ENCODE results near the gene ARFGAP1.

The ARFGAP1 gene

GRCh38 chr20:63278661-63279060, 6.0 kb downstream of the ARFGAP1 start:
- Histone ChIP-seq H3K27ac (ENCODE audit: low read depth in 2 of 2, low read length in 2 of 2) (no peak overlapping the region), H3K9ac (ENCODE audit: low read depth in 1 of 2, low read length in 2 of 2) (no peak overlapping the region), H3K36me3 (ENCODE audit: control insufficient read depth in 2 of 2, insufficient read depth in 2 of 2, low read length in 2 of 2) (peaks cover 43 to 53% of the 10 kb centered on the region in 2 donors), H3K4me3 (ENCODE audit: low read length in 2 of 2) (no peak overlapping the region), H3K27me3 (ENCODE audit: control insufficient read depth in 2 of 2, insufficient read depth in 2 of 2, low read length in 2 of 2) (no peaks in the 10 kb centered on the region), H3K4me1 (ENCODE audit: control insufficient read depth in 2 of 2, insufficient read depth in 2 of 2, low read length in 2 of 2) (peaks cover 4 to 6% of the 10 kb centered on the region in 2 donors), H3K9me3 (ENCODE audit: control insufficient read depth in 2 of 2, low read length in 2 of 2) (no peaks in the 10 kb centered on the region)

GRCh38 chr20:63279931-63280330, 7.3 kb downstream of the ARFGAP1 start:
- no peaks in the 10 kb centered on the region for H3K9me3 ChIP-seq (ENCODE audit: control insufficient read depth in 2 of 2, low read length in 2 of 2)
- H3K27me3 ChIP-seq (ENCODE audit: control insufficient read depth in 2 of 2, insufficient read depth in 2 of 2, low read length in 2 of 2), result no peaks in the 10 kb centered on the region
- H3K9ac ChIP-seq (ENCODE audit: low read depth in 1 of 2, low read length in 2 of 2), result no peak overlapping the region
- no peaks in the 10 kb centered on the region for H3K4me1 ChIP-seq (ENCODE audit: control insufficient read depth in 2 of 2, insufficient read depth in 2 of 2, low read length in 2 of 2)
- peaks cover 52 to 58% of the 10 kb centered on the region in 2 donors for H3K36me3 ChIP-seq (ENCODE audit: control insufficient read depth in 2 of 2, insufficient read depth in 2 of 2, low read length in 2 of 2)
- H3K4me3 ChIP-seq (ENCODE audit: low read length in 2 of 2), result no peak overlapping the region
- H3K27ac ChIP-seq (ENCODE audit: low read depth in 2 of 2, low read length in 2 of 2), result no peak overlapping the region

GRCh38 chr20:63280371-63280770, 7.8 kb downstream of the ARFGAP1 start:
- Histone ChIP-seq H3K27ac (ENCODE audit: low read depth in 2 of 2, low read length in 2 of 2) (no peak overlapping the region), H3K4me3 (ENCODE audit: low read length in 2 of 2) (no peak overlapping the region), H3K4me1 (ENCODE audit: control insufficient read depth in 2 of 2, insufficient read depth in 2 of 2, low read length in 2 of 2) (no peaks in the 10 kb centered on the region), H3K9ac (ENCODE audit: low read depth in 1 of 2, low read length in 2 of 2) (no peak overlapping the region), H3K27me3 (ENCODE audit: control insufficient read depth in 2 of 2, insufficient read depth in 2 of 2, low read length in 2 of 2) (no peaks in the 10 kb centered on the region), H3K36me3 (ENCODE audit: control insufficient read depth in 2 of 2, insufficient read depth in 2 of 2, low read length in 2 of 2) (peaks cover 52 to 61% of the 10 kb centered on the region in 2 donors), H3K9me3 (ENCODE audit: control insufficient read depth in 2 of 2, low read length in 2 of 2) (no peaks in the 10 kb centered on the region)

DNA sequence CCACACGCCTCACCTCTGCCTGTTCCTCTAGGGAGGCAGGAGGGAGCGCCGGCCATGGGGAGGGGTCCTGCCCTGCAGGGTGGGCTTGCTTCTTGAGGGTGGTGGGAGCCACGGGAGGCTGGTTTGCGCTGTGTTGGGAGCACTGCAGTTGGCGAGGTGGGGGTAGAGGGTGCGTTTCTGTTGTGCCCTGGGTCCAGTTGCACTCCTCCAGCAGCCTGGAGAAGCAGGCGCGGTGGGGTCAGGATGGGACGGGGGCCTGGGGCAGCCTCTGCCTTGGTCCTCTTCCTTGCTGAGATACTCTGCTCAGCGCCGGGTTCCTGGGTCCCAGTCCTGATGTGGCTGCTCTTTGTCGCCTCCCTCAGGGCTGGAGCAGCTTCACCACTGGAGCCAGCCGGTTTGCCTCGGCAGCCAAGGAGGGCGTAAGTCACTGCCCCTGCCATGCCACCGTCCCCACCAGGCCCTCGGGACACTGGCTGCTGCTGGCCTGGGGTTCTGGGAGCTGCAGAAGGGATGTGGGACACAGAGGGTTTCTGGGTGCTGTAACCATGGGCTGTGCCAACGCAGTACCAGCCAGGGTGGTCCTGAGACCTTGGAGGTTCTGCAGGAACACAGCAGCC, 8.4 kb downstream of the ARFGAP1 start:
- no peak overlapping the region for H3K4me3 ChIP-seq (ENCODE audit: low read length in 2 of 2)
- H3K4me1 ChIP-seq (ENCODE audit: control insufficient read depth in 2 of 2, insufficient read depth in 2 of 2, low read length in 2 of 2), result no peaks in the 10 kb centered on the region
- peaks cover 58 to 67% of the 10 kb centered on the region in 2 donors for H3K36me3 ChIP-seq (ENCODE audit: control insufficient read depth in 2 of 2, insufficient read depth in 2 of 2, low read length in 2 of 2)
- H3K27ac ChIP-seq (ENCODE audit: low read depth in 2 of 2, low read length in 2 of 2), result no peak overlapping the region
- no peaks in the 10 kb centered on the region for H3K27me3 ChIP-seq (ENCODE audit: control insufficient read depth in 2 of 2, insufficient read depth in 2 of 2, low read length in 2 of 2)
- H3K9ac ChIP-seq (ENCODE audit: low read depth in 1 of 2, low read length in 2 of 2), result no peak overlapping the region
- no peaks in the 10 kb centered on the region for H3K9me3 ChIP-seq (ENCODE audit: control insufficient read depth in 2 of 2, low read length in 2 of 2)

- Histone ChIP-seq H3K9me3 (ENCODE audit: control insufficient read depth in 2 of 2, low read length in 2 of 2) (no peaks in the 10 kb centered on the region), H3K4me1 (ENCODE audit: control insufficient read depth in 2 of 2, insufficient read depth in 2 of 2, low read length in 2 of 2) (no peaks in the 10 kb centered on the region), H3K9ac (ENCODE audit: low read depth in 1 of 2, low read length in 2 of 2) (no peak overlapping the region), H3K27ac (ENCODE audit: low read depth in 2 of 2, low read length in 2 of 2) (no peak overlapping the region), H3K4me3 (ENCODE audit: low read length in 2 of 2) (no peak overlapping the region), H3K27me3 (ENCODE audit: control insufficient read depth in 2 of 2, insufficient read depth in 2 of 2, low read length in 2 of 2) (no peaks in the 10 kb centered on the region), H3K36me3 (ENCODE audit: control insufficient read depth in 2 of 2, insufficient read depth in 2 of 2, low read length in 2 of 2) (peaks cover 50 to 59% of the 10 kb centered on the region in 2 donors)
Measured at GRCh38 chr20:63281742-63282665, 9.4 kb downstream of the ARFGAP1 start.

GRCh38 chr20:63282946-63283345, 10.3 kb downstream of the ARFGAP1 start:
- Histone ChIP-seq H3K27me3 (ENCODE audit: control insufficient read depth in 2 of 2, insufficient read depth in 2 of 2, low read length in 2 of 2) (no peaks in the 10 kb centered on the region), H3K27ac (ENCODE audit: low read depth in 2 of 2, low read length in 2 of 2) (no peak overlapping the region), H3K9me3 (ENCODE audit: control insufficient read depth in 2 of 2, low read length in 2 of 2) (no peaks in the 10 kb centered on the region), H3K36me3 (ENCODE audit: control insufficient read depth in 2 of 2, insufficient read depth in 2 of 2, low read length in 2 of 2) (peaks cover 44 to 49% of the 10 kb centered on the region in 2 donors), H3K4me3 (ENCODE audit: low read length in 2 of 2) (no peak overlapping the region), H3K9ac (ENCODE audit: low read depth in 1 of 2, low read length in 2 of 2) (no peak overlapping the region), H3K4me1 (ENCODE audit: control insufficient read depth in 2 of 2, insufficient read depth in 2 of 2, low read length in 2 of 2) (no peaks in the 10 kb centered on the region)

DNA sequence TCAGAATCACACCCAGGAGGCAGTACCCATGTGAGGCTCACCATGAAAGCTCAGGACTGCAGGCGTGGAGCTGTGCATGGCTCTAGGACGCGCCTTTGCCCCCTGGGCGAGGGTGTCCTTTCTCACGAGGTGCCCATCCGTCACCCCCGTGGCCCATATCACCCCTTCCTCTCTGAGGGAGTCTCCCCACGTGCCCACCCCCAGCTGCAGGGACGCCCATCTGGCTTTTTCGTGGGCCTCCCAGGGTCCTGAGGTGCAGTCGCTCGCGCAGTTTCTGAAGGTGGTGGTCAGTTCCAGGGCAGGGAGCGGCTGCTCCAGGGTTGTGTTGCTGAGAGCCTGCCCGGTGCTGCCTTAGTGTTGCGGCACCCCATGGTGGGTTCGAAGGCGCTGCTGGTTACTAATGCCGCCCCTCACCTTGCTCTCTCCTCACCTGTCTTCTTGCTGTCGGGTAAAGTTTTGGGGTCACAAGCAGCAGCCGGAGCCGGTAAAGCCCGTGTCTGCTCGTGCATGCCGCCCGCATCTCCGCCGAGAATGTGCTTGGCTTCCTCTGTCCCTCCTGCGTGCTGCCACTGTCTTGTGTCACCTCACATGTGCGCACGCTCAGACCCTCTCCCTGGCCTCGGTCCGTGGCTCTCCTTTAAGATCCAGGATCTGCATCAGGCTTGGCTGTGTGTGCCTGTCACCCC, 10.9 kb downstream of the ARFGAP1 start:
- H3K36me3 ChIP-seq (ENCODE audit: control insufficient read depth in 2 of 2, insufficient read depth in 2 of 2, low read length in 2 of 2), result peaks cover 46% of the 10 kb centered on the region in 2 donors
- H3K9me3 ChIP-seq (ENCODE audit: control insufficient read depth in 2 of 2, low read length in 2 of 2), result no peaks in the 10 kb centered on the region
- no peak overlapping the region for H3K9ac ChIP-seq (ENCODE audit: low read depth in 1 of 2, low read length in 2 of 2)

DNA sequence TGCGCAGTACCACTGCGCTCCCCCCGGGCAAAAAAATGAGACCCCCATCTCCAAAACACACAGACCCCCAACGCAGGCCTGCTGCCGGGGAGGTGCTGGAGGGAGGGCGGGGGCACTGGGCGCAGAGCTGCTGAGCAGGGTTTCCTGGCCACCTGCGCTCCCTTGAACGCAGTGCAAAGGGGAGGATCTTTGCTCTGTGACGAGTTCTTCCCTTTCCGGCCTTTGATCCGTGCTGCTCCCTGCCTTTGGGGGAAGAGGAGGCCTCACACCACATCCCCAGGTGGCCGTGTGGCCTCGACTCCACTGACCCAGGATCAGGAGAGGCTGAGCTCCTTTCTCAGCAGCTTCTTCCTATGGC, 11.4 kb downstream of the ARFGAP1 start:
- no peak overlapping the region for H3K4me3 ChIP-seq (ENCODE audit: low read length in 2 of 2)
- no peaks in the 10 kb centered on the region for H3K4me1 ChIP-seq (ENCODE audit: control insufficient read depth in 2 of 2, insufficient read depth in 2 of 2, low read length in 2 of 2)
- H3K9me3 ChIP-seq (ENCODE audit: control insufficient read depth in 2 of 2, low read length in 2 of 2), result no peaks in the 10 kb centered on the region
- H3K36me3 ChIP-seq (ENCODE audit: control insufficient read depth in 2 of 2, insufficient read depth in 2 of 2, low read length in 2 of 2), result peaks cover 44 to 46% of the 10 kb centered on the region in 2 donors
- no peak overlapping the region for H3K27ac ChIP-seq (ENCODE audit: low read depth in 2 of 2, low read length in 2 of 2)
- no peaks in the 10 kb centered on the region for H3K27me3 ChIP-seq (ENCODE audit: control insufficient read depth in 2 of 2, insufficient read depth in 2 of 2, low read length in 2 of 2)
- H3K9ac ChIP-seq (ENCODE audit: low read depth in 1 of 2, low read length in 2 of 2), result no peak overlapping the region

More for the DNA sequence above, 10.9 kb downstream of the ARFGAP1 start:
- Histone ChIP-seq H3K4me3 (ENCODE audit: low read length in 2 of 2) (no peak overlapping the region), H3K27me3 (ENCODE audit: control insufficient read depth in 2 of 2, insufficient read depth in 2 of 2, low read length in 2 of 2) (no peaks in the 10 kb centered on the region), H3K4me1 (ENCODE audit: control insufficient read depth in 2 of 2, insufficient read depth in 2 of 2, low read length in 2 of 2) (no peaks in the 10 kb centered on the region), H3K27ac (ENCODE audit: low read depth in 2 of 2, low read length in 2 of 2) (no peak overlapping the region)

- H3K9ac ChIP-seq (ENCODE audit: low read depth in 1 of 2, low read length in 2 of 2), result no peak overlapping the region
- H3K4me1 ChIP-seq (ENCODE audit: control insufficient read depth in 2 of 2, insufficient read depth in 2 of 2, low read length in 2 of 2), result no peaks in the 10 kb centered on the region
- no peak overlapping the region for H3K27ac ChIP-seq (ENCODE audit: low read depth in 2 of 2, low read length in 2 of 2)
- H3K36me3 ChIP-seq (ENCODE audit: control insufficient read depth in 2 of 2, insufficient read depth in 2 of 2, low read length in 2 of 2), result peaks cover 41 to 46% of the 10 kb centered on the region in 2 donors
- H3K27me3 ChIP-seq (ENCODE audit: control insufficient read depth in 2 of 2, insufficient read depth in 2 of 2, low read length in 2 of 2), result no peaks in the 10 kb centered on the region
- peak overlapping the region in 1 of 2 donors; percentile 37 for H3K4me3 ChIP-seq (ENCODE audit: low read length in 2 of 2)
- no peaks in the 10 kb centered on the region for H3K9me3 ChIP-seq (ENCODE audit: control insufficient read depth in 2 of 2, low read length in 2 of 2)
Measured at GRCh38 chr20:63284544-63284949, 11.9 kb downstream of the ARFGAP1 start.

DNA sequence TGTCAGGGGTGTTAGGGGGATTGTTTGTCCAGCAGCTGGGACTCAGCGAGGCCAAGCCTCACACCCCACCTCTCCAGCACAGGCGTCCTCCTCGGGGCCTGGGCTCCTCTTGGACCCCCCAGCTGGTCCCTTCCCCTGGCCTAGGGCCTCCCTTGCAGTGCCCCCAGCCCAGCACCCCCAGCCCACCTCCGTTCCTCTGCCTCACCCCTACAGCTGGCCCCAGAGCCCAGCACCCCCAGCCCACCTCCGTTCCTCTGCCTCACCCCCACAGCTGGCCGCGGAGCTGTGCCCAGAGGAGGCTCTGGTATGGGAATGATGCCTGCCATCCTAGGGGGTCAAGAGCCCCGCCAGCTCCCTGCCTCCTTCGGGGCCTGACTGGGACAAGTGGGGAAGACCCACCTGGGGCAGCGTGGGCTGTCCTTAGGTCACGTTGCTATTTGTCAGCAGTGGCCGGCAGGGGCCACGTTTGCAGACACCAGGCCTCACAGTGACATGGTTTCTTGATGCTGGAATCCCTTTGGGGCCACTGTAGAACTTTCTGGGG, 12.4 kb downstream of the ARFGAP1 start:
- no peaks in the 10 kb centered on the region for H3K9me3 ChIP-seq (ENCODE audit: control insufficient read depth in 2 of 2, low read length in 2 of 2)
- H3K9ac ChIP-seq (ENCODE audit: low read depth in 1 of 2, low read length in 2 of 2), result no peak overlapping the region
- H3K27ac ChIP-seq (ENCODE audit: low read depth in 2 of 2, low read length in 2 of 2), result no peak overlapping the region
- H3K4me1 ChIP-seq (ENCODE audit: control insufficient read depth in 2 of 2, insufficient read depth in 2 of 2, low read length in 2 of 2), result no peaks in the 10 kb centered on the region
- H3K27me3 ChIP-seq (ENCODE audit: control insufficient read depth in 2 of 2, insufficient read depth in 2 of 2, low read length in 2 of 2), result no peaks in the 10 kb centered on the region
- H3K36me3 ChIP-seq (ENCODE audit: control insufficient read depth in 2 of 2, insufficient read depth in 2 of 2, low read length in 2 of 2), result peaks cover 41 to 46% of the 10 kb centered on the region in 2 donors
- H3K4me3 ChIP-seq (ENCODE audit: low read length in 2 of 2), result no peak overlapping the region

All from mucosa of rectum (tissue), 2 donors.